GM19025 (cell line): ENCODE measurements around the gene EFCAB5.
"Not testable (repeated sequence)": the region's sequence is repeated elsewhere in the genome, so short reads cannot be mapped to it uniquely, and the experiment has no call there.

ENCODE experiments used
- ATAC-seq: cut with Tn5 transposase; IDR thresholded peaks from one replicate; pipeline ENCODE4 v1.9.1; 2021; ENCODE audit warnings: mild to moderate bottlenecking, low read depth, moderate library complexity; ENCODE audit not compliant: unreplicated experiment

EFCAB5 gene

GRCh38 chr17:30091771-30092170 is 150.3 kb downstream of the EFCAB5 start:
- ATAC-seq, result no peak

DNA sequence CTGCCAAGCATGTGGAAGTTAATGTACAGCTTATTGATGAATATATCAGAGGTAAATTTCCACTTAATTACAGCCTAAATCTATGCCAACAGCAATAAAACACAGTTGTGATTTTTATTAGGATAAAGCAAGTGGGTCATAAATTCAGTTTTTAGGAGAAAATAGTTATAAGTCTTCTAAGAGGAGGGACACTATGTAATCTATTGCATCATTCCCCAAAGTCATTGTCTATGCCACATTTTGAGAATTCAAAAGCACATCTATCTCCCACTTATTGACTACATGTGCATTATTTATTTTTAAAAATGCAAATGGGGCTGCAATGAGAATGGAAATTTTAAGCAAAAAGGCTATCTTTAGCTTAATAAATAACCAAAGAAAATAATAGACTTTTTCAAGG is 151.5 kb downstream of the EFCAB5 start:
- ATAC-seq, result no peak

DNA sequence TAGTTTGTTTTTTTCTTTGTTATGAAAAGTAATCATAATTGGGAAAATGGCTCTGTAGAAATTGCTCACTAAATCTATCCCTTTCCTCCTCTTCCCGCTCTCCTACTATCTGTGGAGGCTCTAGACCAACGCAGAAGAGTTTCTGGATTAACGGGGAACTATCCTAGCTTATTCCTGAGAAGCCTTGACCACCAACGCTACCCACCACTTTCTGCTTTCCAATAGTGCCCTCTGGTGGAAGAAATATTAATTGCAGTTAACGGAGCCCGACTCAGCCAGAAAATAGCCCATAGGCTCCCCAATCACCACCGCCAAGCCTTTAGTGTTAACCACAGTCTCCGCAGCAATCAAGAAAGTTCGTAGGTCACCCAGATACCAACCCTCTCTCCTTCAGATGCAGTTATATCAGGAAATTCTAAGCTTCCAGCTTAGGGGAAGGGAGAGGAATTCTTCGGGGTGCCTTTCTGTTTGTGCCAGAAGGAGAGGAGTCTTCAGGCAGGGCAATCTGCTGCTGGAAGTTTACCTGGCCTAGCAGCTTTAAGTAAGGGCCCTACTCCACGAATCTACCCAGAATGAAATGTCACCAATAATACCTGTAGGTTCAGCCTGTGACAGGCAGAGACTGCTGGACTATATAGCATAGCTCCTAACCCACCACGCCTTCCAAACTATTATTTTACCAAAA is 152.2 kb downstream of the EFCAB5 start:
- no peak for ATAC-seq

DNA sequence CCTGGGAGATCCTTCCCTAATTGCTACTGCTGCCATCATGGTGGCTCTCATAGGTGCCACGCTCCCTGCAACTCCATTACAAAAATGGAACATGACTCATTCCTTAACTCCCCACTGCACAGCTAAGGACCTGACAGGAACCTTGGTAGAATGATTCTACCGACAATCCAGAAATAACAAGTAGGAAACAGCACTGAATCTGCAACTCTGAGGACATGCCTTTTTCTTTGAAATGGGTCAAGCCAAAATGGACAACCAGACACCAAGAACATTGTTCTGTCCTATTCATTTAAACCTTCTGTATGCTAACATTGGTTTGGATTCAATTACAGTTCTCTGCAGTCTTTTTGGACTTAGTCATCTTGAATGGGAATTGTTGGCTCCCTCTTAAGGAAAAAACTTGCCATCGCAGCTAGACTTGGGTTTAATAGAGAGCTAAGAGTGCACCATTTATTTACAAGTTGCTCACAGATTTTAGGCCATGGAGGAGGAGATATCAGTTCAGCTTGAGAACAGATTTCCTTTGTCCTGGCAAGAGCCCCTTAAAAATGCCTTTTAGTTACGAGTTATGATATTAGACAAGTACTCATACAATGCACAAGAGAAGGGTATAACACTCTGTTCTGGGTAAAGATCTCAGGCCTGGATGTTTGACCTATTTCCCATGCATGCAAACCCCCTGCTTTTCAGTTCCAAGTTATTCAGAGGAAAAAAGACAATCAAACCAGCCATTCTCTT is 154.2 kb downstream of the EFCAB5 start:
- ATAC-seq, result no peak

DNA sequence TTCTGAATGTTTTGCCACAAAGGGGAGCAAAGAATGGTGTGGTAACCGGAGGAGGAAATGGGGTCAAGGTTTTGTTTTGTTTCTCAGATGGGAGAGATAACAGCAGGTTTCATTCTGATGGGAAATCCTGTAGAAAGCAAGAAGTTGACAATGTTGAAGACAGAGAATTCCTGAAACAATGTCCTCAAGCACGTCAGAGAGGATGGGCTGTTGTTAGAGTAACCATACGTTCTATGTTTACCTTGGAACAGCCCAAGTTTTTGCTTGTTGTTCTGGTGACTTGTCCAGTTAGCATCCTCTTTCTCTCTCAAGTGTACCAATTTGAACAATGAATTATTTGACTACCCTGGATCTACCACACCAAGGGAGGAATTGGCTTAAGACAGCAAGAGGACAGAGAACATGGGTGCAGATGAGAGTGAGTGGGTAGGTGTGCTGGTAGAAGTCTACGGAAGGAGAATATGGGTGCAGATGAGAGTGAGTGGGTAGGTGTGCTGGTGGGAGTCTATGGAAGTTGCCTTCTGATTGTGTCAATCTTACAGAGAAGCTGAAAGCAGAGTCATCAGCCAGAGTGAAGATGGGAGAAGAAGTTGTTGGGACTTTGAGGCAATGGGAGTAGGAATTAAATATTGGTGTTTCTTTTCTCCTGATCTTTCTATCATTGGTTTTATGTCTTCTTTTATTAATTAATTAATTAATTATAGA is 160.4 kb downstream of the EFCAB5 start:
- no peak for ATAC-seq

DNA sequence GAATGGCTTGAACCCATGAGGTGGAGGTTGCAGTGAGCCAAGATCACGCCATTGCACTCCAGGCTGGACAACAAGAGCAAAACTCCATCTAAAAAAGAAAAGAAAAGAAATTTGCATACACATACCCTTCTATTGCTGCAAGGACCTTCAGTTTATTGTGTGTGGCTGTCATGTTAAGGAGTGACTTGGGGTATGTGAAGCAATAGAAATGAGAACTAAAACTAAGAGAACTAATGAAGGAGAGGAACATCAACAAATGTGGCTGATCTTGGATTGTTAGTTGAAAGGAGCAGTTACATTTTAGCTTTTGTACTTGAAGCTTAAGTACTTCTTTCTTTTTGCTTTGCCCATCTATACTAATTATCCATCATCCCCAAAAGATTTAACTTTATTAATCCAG is 162.5 kb downstream of the EFCAB5 start:
- no peak for ATAC-seq

- ATAC-seq, result peak; percentile 53
These were observed 163.3 kb downstream of the EFCAB5 start for GRCh38 chr17:30104575-30105339.

DNA sequence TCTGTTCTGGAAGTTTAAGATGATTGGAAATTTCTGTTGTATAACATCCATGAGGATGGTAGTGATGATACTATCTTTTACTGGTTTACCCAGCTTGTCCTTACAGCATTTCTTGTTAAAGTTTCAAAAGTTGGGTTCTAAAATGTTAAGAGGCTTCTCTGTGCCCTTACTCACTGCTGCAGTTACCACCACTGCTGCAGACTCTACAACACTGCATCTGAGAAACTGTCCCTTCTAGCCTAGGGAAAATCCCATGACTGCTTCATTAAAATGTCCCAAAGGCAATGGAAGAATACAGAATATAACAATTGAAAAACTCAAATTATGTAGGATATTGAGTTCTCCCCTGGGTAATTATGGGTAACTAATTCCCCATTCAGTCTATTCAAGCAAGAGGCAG is 171.4 kb downstream of the EFCAB5 start:
- no peak for ATAC-seq

- ATAC-seq, result no peak
These were observed 171.8 kb downstream of the EFCAB5 start for GRCh38 chr17:30113213-30113612.

- peak; percentile 18 for ATAC-seq
These were observed 174.9 kb downstream of the EFCAB5 start for GRCh38 chr17:30116345-30116660.

GRCh38 chr17:30116661-30117551 is 175.5 kb downstream of the EFCAB5 start, which contains the start of gene NSRP1:
TSS of gene NSRP1 (plus strand) at chr17:30116816. CDS start at chr17:30116844, 28 bp downstream.
- ATAC-seq, result peak; percentile 81

- no peak for ATAC-seq
These were observed 176.2 kb downstream of the EFCAB5 start for GRCh38 chr17:30117675-30118081.

- ATAC-seq, result not testable (repeated sequence)
These were observed 177.2 kb downstream of the EFCAB5 start for GRCh38 chr17:30118635-30119034.

- ATAC-seq, result no peak
These were observed 182.9 kb downstream of the EFCAB5 start for GRCh38 chr17:30124273-30124796.

DNA sequence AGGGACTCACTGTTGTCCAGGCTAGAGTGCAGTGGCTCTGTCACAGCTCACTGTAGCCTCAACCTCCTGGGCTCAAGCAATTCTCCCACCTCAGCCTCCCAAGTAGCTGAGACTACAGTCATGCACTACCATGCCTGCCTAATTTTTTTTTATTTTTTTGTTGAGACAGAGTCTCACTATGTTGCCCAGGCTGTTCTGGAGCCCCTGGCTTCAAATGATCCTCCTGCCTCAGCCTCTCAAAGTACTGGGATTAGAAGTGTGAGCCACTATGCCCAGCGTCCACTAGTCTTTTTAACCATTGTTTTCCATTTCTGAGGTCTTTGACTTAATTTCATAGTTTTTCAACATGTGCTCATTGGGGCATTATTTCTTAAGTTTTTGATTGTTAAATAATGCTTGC is 188.7 kb downstream of the EFCAB5 start:
- ATAC-seq, result no peak

DNA sequence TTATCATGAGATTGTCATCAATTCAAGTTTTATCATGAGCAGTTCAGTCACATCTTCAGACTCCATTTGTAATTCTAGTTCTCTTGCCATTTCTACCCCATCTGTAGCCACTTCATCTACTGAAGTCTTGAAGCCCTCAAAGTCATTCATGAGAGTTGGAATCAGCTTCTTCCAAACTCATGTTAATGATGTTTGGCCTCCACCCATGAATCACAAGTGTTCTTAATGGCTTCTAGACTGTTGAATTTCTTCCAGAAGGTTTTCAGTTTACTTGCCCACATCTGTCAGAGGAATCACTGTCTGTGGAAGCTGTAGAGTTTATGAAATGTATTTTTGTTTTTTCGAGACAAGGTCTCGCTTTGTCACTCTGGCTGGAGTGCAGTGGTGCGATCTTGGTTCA is 191.2 kb downstream of the EFCAB5 start:
- no peak for ATAC-seq

- ATAC-seq, result no peak
These were observed 191.8 kb downstream of the EFCAB5 start for GRCh38 chr17:30133197-30133596.

DNA sequence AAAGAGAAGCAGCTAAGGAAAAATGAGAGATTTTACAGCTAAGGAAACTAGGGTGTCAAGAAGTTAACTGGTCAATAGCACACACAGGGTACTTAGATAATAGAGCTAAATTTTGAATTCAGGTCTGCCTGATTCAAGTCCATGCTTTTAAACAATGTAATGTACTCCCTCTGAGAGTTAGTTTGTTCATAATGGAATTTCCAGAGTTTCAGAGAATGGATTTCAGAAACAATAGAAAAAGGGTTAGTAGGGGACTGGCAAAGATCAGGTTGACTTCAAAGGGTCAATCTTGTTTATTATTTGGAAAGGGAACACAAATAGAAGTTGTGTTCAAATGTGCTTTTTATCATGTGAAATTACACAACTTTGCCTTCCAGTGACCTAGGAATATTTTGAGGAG is 193.1 kb downstream of the EFCAB5 start:
- ATAC-seq, result no peak

DNA sequence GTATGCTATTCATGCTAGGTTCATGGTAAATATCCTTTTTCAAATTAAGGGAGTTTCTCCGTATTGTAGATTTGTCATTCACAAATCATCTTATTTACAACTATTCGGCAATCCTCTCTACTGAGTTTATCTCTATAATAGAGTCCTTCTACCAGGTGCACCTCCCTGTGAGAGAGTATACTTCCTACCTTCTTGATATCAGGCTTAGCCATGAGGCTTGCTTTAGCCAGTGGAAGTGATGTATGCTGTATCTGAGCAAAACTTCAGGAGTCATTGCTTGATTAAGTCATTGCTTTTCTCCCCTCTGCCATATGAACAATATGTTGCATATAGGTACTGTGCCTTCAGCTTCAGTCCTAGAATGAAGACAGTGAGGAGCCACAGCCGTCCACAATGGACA is 195.7 kb downstream of the EFCAB5 start:
- ATAC-seq, result no peak

- ATAC-seq, result not testable (repeated sequence)
These were observed 206.4 kb downstream of the EFCAB5 start for GRCh38 chr17:30147860-30148259.
